Measurements from ENCODE around the gene CCDC80.
A peak's percentile ranks its signal among the peaks of the same experiment; 100 is the strongest.

The CCDC80 gene

GRCh38 chr3:112654979-112655378 lies 14.0 kb upstream of the CCDC80 start:
- no peak for DNase-seq (ENCODE audit: low read depth)

- DNase-seq (ENCODE audit: low read depth), result no peak
Measured at GRCh38 chr3:112654492-112654891, 13.5 kb upstream of the CCDC80 start.

GRCh38 chr3:112653881-112654300 lies 12.9 kb upstream of the CCDC80 start:
- no peak for DNase-seq (ENCODE audit: low read depth)

- no peak for DNase-seq (ENCODE audit: low read depth)
Measured at GRCh38 chr3:112653209-112653871, 12.4 kb upstream of the CCDC80 start.

GRCh38 chr3:112651516-112651915 lies 10.6 kb upstream of the CCDC80 start:
- DNase-seq (ENCODE audit: low read depth), result no peak

GRCh38 chr3:112651071-112651470 lies 10.1 kb upstream of the CCDC80 start:
- DNase-seq (ENCODE audit: low read depth), result no peak

GRCh38 chr3:112650482-112650881 lies 9.5 kb upstream of the CCDC80 start:
- no peak for DNase-seq (ENCODE audit: low read depth)

- no peak for DNase-seq (ENCODE audit: low read depth)
Measured at GRCh38 chr3:112649478-112649735, 8.5 kb upstream of the CCDC80 start.

GRCh38 chr3:112647122-112647521 lies 6.2 kb upstream of the CCDC80 start:
- DNase-seq (ENCODE audit: low read depth), result no peak

GRCh38 chr3:112646623-112647022 lies 5.7 kb upstream of the CCDC80 start:
- DNase-seq (ENCODE audit: low read depth), result no peak

GRCh38 chr3:112644453-112644852 lies 3.5 kb upstream of the CCDC80 start:
- no peak for DNase-seq (ENCODE audit: low read depth)

GRCh38 chr3:112643621-112644240 lies 2.8 kb upstream of the CCDC80 start:
- no peak for DNase-seq (ENCODE audit: low read depth)

GRCh38 chr3:112642912-112643506 lies 2.1 kb upstream of the CCDC80 start:
- DNase-seq (ENCODE audit: low read depth), result peak; percentile 76

GRCh38 chr3:112640276-112640929 lies 540 bp downstream of the CCDC80 start:
- no peak for DNase-seq (ENCODE audit: low read depth)

- no peak for DNase-seq (ENCODE audit: low read depth)
Measured at GRCh38 chr3:112639455-112640225, 1.3 kb downstream of the CCDC80 start.

- no peak for DNase-seq (ENCODE audit: low read depth)
Measured at GRCh38 chr3:112638327-112639020, 2.5 kb downstream of the CCDC80 start.

- DNase-seq (ENCODE audit: low read depth), result no peak
Measured at GRCh38 chr3:112637700-112638099, 3.2 kb downstream of the CCDC80 start.

- no peak for DNase-seq (ENCODE audit: low read depth)
Measured at GRCh38 chr3:112635674-112636073, 5.3 kb downstream of the CCDC80 start.

GRCh38 chr3:112634786-112635541 lies 6.0 kb downstream of the CCDC80 start:
- DNase-seq (ENCODE audit: low read depth), result no peak

GRCh38 chr3:112633757-112634156 lies 7.2 kb downstream of the CCDC80 start:
- no peak for DNase-seq (ENCODE audit: low read depth)

- DNase-seq (ENCODE audit: low read depth), result no peak
Measured at GRCh38 chr3:112633191-112633590, 7.8 kb downstream of the CCDC80 start.

Measured in activated gamma-delta T cell treated with anti-CD3 and anti-CD28 coated beads, Interleukin-2, amount 50 U/mL, for 16 hours (primary cell).